Epithelial cell of esophagus (primary cell): Measurements from ENCODE around the gene ACSF2.

Source experiments
- DNase-seq: peaks from one replicate; pipeline ENCODE4 v3.0.0; 2010; ENCODE audit warnings: low read depth
- H3K4me3 ChIP-seq: 2 replicates; pipeline ENCODE4 v1.5.1; 2011; ENCODE audit warnings: mild to moderate bottlenecking, low read length, control low read depth
- CTCF ChIP-seq: IDR thresholded peaks from 2 replicates; pipeline ENCODE4 v1.5.1; 2011; ENCODE audit warnings: low read depth, mild to moderate bottlenecking, low read length, control low read depth, inconsistent platforms; ENCODE audit not compliant: insufficient read depth; ENCODE audit errors: missing control alignments

Gene ACSF2

GRCh38 chr17:50480142-50480764 lies 54.2 kb downstream of the ACSF2 start:
- H3K4me3 ChIP-seq: no peak overlapping the region
- DNase-seq: no peak
- no peak for TF ChIP-seq CTCF

GRCh38 chr17:50480854-50481490 lies 55.0 kb downstream of the ACSF2 start:
- no peak overlapping the region for H3K4me3 ChIP-seq
- DNase-seq: peak; percentile 65
- TF ChIP-seq CTCF: no peak

- no peak overlapping the region for H3K4me3 ChIP-seq
- no peak for TF ChIP-seq CTCF
- no peak for DNase-seq
Measured at GRCh38 chr17:50481648-50482047, 55.6 kb downstream of the ACSF2 start.

GRCh38 chr17:50482110-50482509 lies 56.1 kb downstream of the ACSF2 start:
- H3K4me3 ChIP-seq: no peak overlapping the region
- no peak for DNase-seq
- TF ChIP-seq CTCF: no peak

- DNase-seq: peak; percentile 88
- H3K4me3 ChIP-seq: no peak overlapping the region
- peak; percentile 95 for TF ChIP-seq CTCF
Measured at GRCh38 chr17:50482516-50482915, 56.5 kb downstream of the ACSF2 start.

- H3K4me3 ChIP-seq: no peak overlapping the region
- DNase-seq: no peak
- TF ChIP-seq CTCF: no peak
Measured at GRCh38 chr17:50483266-50483665, 57.2 kb downstream of the ACSF2 start.
